ENCODE results near the gene FARP1.

The FARP1 gene

GRCh38 chr13:98470920-98471319 lies 328.0 kb downstream of the FARP1 start:
- H3K4me3 ChIP-seq (ENCODE audit: insufficient read depth, low read length, poor library complexity, severe bottlenecking): no peak overlapping the region
- H3K9me2 ChIP-seq (replicated peaks; ENCODE audit: insufficient read depth, low read length): no peaks in the 10 kb centered on the region
- no peaks in the 10 kb centered on the region for H3K36me3 ChIP-seq (ENCODE audit: low read length)
- no peaks in the 10 kb centered on the region for H4K20me1 ChIP-seq (ENCODE audit: low read depth, low read length)
- no peaks in the 10 kb centered on the region for H3F3A ChIP-seq (ENCODE audit: insufficient read depth)
- H2AFZ ChIP-seq (ENCODE audit: low read depth, low read length, severe bottlenecking): no peak overlapping the region
- H3K4me2 ChIP-seq (ENCODE audit: low read depth, low read length, poor library complexity, severe bottlenecking): no peak overlapping the region
- H3K9ac ChIP-seq (ENCODE audit: low read length): no peak overlapping the region
- no peak overlapping the region for H3K27ac ChIP-seq (ENCODE audit: low read depth, low read length)
- no peaks in the 10 kb centered on the region for H3K27me3 ChIP-seq (ENCODE audit: low read length)
- no peaks in the 10 kb centered on the region for H3K9me3 ChIP-seq (ENCODE audit: insufficient read depth, low read length)
- TF ChIP-seq EZH2phosphoT487 (conservative IDR thresholded peaks at IDR 0.05; ENCODE audit: low read length): no peak
- no peak for TF ChIP-seq CTCF (IDR thresholded peaks at IDR 0.05; ENCODE audit: insufficient read depth, low read length, poor library complexity, severe bottlenecking)
- H3K79me2 ChIP-seq (ENCODE audit: insufficient read depth, low read length): no peaks in the 10 kb centered on the region

DNA sequence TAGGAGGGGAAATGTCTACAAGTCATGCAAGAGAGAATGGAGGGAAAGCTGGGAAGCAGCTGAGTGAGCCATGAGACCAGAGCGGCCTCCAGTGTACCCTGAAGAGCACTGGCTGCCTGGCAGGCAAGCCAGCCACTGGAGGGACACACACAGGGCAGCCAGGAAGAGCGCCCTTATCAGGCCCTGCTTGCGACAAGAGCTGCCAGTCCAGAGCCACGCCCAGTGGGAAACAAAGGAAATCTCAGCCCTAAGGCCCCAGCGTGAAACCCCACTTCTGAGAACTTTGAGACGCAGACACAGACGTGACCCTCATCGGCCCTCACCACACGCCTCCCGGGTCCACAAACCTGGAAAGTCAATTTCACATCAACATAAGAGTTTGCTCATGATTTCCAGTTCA lies 329.0 kb downstream of the FARP1 start:
- H3K4me3 ChIP-seq (ENCODE audit: insufficient read depth, low read length, poor library complexity, severe bottlenecking): no peak overlapping the region
- H3F3A ChIP-seq (ENCODE audit: insufficient read depth): no peaks in the 10 kb centered on the region
- TF ChIP-seq EZH2phosphoT487 (conservative IDR thresholded peaks at IDR 0.05; ENCODE audit: low read length) (no peak), CTCF (IDR thresholded peaks at IDR 0.05; ENCODE audit: insufficient read depth, low read length, poor library complexity, severe bottlenecking) (no peak)
- H3K27me3 ChIP-seq (ENCODE audit: low read length): no peaks in the 10 kb centered on the region
- H4K20me1 ChIP-seq (ENCODE audit: low read depth, low read length): no peaks in the 10 kb centered on the region
- H2AFZ ChIP-seq (ENCODE audit: low read depth, low read length, severe bottlenecking): no peak overlapping the region
- H3K4me2 ChIP-seq (ENCODE audit: low read depth, low read length, poor library complexity, severe bottlenecking): no peak overlapping the region
- H3K79me2 ChIP-seq (ENCODE audit: insufficient read depth, low read length): no peaks in the 10 kb centered on the region
- no peaks in the 10 kb centered on the region for H3K9me3 ChIP-seq (ENCODE audit: insufficient read depth, low read length)
- no peak overlapping the region for H3K9ac ChIP-seq (ENCODE audit: low read length)
- H3K36me3 ChIP-seq (ENCODE audit: low read length): no peaks in the 10 kb centered on the region
- no peak overlapping the region for H3K27ac ChIP-seq (ENCODE audit: low read depth, low read length)
- no peaks in the 10 kb centered on the region for H3K9me2 ChIP-seq (replicated peaks; ENCODE audit: insufficient read depth, low read length)

DNA sequence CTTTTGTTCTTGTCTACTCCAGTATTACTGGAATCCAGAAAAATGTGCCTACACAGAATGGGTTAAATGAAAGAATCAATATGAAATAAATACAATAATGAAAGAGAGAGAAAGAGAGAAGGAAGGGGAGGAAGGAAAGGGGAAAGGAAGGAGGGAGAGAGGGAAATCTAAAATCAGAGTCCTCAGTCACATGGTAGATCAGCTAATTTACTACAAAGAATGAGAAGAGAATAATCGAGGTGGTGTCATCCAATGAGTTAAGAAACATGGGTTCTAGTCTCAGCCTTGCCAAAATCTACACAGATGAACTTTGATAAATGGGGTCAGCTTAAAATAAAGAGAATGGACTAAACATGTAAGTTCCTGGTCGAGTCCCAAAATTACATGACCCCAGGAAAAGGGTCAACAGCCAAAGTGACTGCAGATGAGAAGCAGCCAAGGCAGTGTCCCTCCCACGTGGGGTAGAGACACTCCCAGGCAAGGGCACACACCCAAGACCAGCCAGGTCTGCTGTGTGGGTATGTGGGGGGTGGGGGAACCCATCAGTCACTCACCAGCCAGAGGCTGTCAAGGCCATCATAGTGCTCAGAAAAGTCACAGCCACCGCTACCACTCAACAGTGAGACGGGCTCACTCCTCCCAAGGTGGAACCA lies 330.4 kb downstream of the FARP1 start:
- H3K9me3 ChIP-seq (ENCODE audit: insufficient read depth, low read length): no peaks in the 10 kb centered on the region
- TF ChIP-seq CTCF (IDR thresholded peaks at IDR 0.05; ENCODE audit: insufficient read depth, low read length, poor library complexity, severe bottlenecking) (no peak), EZH2phosphoT487 (conservative IDR thresholded peaks at IDR 0.05; ENCODE audit: low read length) (no peak)
- no peak overlapping the region for H2AFZ ChIP-seq (ENCODE audit: low read depth, low read length, severe bottlenecking)
- no peaks in the 10 kb centered on the region for H3K36me3 ChIP-seq (ENCODE audit: low read length)
- H3K27me3 ChIP-seq (ENCODE audit: low read length): no peaks in the 10 kb centered on the region
- H3K27ac ChIP-seq (ENCODE audit: low read depth, low read length): no peak overlapping the region
- H3K9ac ChIP-seq (ENCODE audit: low read length): no peak overlapping the region
- no peaks in the 10 kb centered on the region for H3K9me2 ChIP-seq (replicated peaks; ENCODE audit: insufficient read depth, low read length)
- H3F3A ChIP-seq (ENCODE audit: insufficient read depth): no peaks in the 10 kb centered on the region
- H3K79me2 ChIP-seq (ENCODE audit: insufficient read depth, low read length): no peaks in the 10 kb centered on the region
- no peak overlapping the region for H3K4me2 ChIP-seq (ENCODE audit: low read depth, low read length, poor library complexity, severe bottlenecking)
- H3K4me3 ChIP-seq (ENCODE audit: insufficient read depth, low read length, poor library complexity, severe bottlenecking): no peak overlapping the region
- H4K20me1 ChIP-seq (ENCODE audit: low read depth, low read length): no peaks in the 10 kb centered on the region

Measured in SU-DHL-6 (cell line).